Measurements from ENCODE around the gene GPRASP2.

DNA sequence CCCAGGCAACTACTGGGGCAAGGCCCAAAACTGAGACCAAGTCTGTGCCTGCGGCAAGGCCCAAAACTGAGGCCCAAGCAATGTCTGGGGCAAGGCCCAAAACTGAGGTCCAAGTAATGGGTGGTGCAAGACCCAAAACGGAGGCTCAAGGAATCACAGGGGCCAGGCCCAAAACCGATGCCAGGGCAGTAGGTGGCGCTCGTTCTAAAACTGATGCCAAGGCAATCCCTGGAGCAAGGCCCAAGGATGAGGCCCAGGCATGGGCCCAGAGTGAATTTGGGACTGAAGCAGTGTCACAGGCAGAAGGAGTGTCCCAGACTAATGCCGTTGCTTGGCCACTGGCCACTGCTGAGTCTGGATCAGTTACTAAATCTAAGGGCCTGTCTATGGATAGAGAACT, 2.7 kb downstream of the GPRASP2 start:
- no peak for TF ChIP-seq POLR2AphosphoS5 (IDR thresholded peaks at IDR 0.05; ENCODE audit: low read depth)
- TF ChIP-seq, protein P1, sequence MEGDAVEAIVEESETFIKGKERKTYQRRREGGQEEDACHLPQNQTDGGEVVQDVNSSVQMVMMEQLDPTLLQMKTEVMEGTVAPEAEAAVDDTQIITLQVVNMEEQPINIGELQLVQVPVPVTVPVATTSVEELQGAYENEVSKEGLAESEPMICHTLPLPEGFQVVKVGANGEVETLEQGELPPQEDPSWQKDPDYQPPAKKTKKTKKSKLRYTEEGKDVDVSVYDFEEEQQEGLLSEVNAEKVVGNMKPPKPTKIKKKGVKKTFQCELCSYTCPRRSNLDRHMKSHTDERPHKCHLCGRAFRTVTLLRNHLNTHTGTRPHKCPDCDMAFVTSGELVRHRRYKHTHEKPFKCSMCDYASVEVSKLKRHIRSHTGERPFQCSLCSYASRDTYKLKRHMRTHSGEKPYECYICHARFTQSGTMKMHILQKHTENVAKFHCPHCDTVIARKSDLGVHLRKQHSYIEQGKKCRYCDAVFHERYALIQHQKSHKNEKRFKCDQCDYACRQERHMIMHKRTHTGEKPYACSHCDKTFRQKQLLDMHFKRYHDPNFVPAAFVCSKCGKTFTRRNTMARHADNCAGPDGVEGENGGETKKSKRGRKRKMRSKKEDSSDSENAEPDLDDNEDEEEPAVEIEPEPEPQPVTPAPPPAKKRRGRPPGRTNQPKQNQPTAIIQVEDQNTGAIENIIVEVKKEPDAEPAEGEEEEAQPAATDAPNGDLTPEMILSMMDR (IDR thresholded peaks at IDR 0.05; ENCODE audit: insufficient read depth, low read length), result no peak

All from HL-60 (cell line).